Measurements from ENCODE around the gene CAPZB.
A peak's percentile ranks its signal among the peaks of the same experiment; 100 is the strongest.

Gene CAPZB

GRCh38 chr1:19454265-19455146 lies 30.8 kb downstream of the CAPZB start:
- Histone ChIP-seq H3K4me3 (ENCODE audit: low read depth, low read length) (no peak overlapping the region), H3K36me3 (replicated peaks) (peaks cover 4% of the 10 kb centered on the region), H3K27ac (no peak overlapping the region), H3K27me3 (replicated peaks) (no peaks in the 10 kb centered on the region)
- DNase-seq, result no peak
- no peak for TF ChIP-seq CTCF (IDR thresholded peaks at IDR 0.05; ENCODE audit: low read depth, low read length, missing control alignments)
- in situ Hi-C loops (cut with HindIII; ENCODE audit: low pct_ligation_motif_present, low sequenced_read_pairs), result no loop called here

GRCh38 chr1:19453741-19454201 lies 31.6 kb downstream of the CAPZB start:
- in situ Hi-C loops (cut with HindIII; ENCODE audit: low pct_ligation_motif_present, low sequenced_read_pairs), result no loop called here
- TF ChIP-seq CTCF (IDR thresholded peaks at IDR 0.05; ENCODE audit: low read depth, low read length, missing control alignments), result no peak
- no peak overlapping the region for H3K4me3 ChIP-seq (ENCODE audit: low read depth, low read length)
- DNase-seq, result no peak
- peaks cover 3% of the 10 kb centered on the region for H3K36me3 ChIP-seq (replicated peaks)
- no peak overlapping the region for H3K27ac ChIP-seq
- H3K27me3 ChIP-seq (replicated peaks), result no peaks in the 10 kb centered on the region

DNA sequence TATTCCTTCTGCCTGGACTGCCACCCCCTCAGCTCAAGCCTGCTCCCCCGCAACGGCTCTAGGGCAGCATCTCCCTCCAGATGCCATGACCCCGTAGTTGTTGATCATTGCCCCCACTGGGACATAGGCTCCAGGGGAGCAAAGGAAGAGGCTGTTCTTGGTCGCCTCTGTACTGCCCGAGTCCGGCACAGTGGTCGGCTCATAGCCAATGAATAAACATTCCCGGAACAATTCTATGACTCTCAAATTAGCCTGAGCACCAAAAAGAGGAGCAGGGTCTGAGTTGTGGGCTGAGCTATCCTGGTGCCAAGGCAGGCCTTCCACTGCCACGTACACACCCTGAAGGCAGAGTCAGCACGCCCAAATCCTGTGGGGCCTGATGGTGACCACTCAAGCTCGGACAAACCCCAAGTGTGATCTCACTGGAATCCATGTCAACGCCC lies 33.1 kb downstream of the CAPZB start:
- in situ Hi-C loops (cut with HindIII; ENCODE audit: low pct_ligation_motif_present, low sequenced_read_pairs), result no loop called here
- Histone ChIP-seq H3K36me3 (replicated peaks) (peaks cover 6% of the 10 kb centered on the region), H3K27me3 (replicated peaks) (no peaks in the 10 kb centered on the region), H3K4me3 (ENCODE audit: low read depth, low read length) (no peak overlapping the region), H3K27ac (peak overlapping the region; percentile 65)
- no peak for DNase-seq
- no peak for TF ChIP-seq CTCF (IDR thresholded peaks at IDR 0.05; ENCODE audit: low read depth, low read length, missing control alignments)

DNA sequence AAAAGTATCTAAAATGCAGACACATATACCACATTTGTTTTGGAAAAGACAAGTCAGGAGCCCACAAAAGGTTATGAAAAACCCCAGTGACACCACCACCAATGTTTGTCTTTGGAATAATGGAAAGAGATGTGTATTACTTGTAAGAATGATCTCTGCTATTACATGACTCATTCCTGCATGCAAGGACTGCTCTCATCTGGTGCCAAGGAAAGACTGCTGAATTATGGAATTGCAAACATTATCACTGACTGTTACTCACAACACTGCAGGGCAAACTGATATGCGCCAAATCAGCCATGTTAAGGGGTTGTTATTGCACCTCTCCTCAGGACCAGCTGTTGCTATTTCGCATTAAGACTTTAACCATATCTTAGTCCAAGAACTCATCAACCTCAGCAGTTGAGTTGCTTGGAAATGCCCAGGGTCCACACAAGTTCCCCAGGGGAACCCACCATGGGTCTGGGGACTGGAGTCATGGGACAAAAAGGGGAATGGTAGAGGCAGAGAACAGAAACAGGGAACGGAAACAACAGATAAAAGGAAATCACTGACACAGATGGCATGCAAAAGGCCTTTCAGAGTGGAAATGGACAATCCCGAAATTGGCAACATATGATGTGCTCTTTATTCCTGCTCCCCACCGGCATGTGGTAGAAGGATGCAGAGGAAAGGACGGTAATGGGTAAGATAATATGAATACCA lies 34.4 kb downstream of the CAPZB start:
- peak overlapping the region; percentile 78 for H3K27ac ChIP-seq
- in situ Hi-C loops (cut with HindIII; ENCODE audit: low pct_ligation_motif_present, low sequenced_read_pairs), result no loop called here
- peak; percentile 92 for DNase-seq
- peaks cover 6% of the 10 kb centered on the region for H3K36me3 ChIP-seq (replicated peaks)
- no peaks in the 10 kb centered on the region for H3K27me3 ChIP-seq (replicated peaks)
- TF ChIP-seq CTCF (IDR thresholded peaks at IDR 0.05; ENCODE audit: low read depth, low read length, missing control alignments), result no peak
- H3K4me3 ChIP-seq (ENCODE audit: low read depth, low read length), result no peak overlapping the region

DNA sequence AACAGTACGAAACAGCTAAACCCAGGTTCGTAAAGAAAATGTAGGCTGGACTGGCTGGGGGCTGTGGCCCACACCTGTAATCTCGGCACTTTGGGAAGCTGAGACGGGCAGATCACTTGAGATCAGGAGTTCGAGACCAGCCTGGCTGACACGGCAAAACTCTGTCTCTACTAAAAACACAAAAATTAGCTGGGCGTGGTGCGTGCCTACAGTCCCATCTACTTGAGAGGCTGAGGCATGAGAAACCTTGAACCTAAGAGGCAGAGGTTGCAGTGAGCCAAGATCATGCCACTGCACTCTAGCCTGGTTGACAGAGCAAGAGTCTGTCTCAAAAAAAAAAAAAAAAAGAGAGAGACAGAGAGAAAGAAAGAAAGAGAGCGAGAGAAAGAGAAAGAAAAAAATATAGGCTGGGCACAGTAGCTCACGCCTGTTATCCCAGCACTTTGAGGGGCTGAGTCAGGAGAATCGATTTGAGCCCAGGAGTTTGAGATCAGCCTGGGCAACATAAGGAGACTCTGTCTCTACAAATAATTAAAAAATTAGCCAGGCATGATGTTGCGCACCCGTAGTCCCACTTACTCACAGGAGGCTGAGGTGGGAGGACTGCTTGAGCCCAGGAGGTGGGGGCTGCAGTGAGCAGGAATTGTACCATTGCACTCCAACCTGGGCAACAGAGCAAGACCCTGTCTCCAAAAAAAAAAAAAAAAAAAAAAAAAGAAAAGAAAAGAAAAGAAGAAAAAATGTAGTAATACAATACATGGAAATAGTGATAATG lies 35.7 kb downstream of the CAPZB start:
- H3K27me3 ChIP-seq (replicated peaks), result no peaks in the 10 kb centered on the region
- DNase-seq, result no peak
- H3K36me3 ChIP-seq (replicated peaks), result peaks cover 6% of the 10 kb centered on the region
- peak overlapping the region; percentile 80 for H3K27ac ChIP-seq
- H3K4me3 ChIP-seq (ENCODE audit: low read depth, low read length), result no peak overlapping the region
- no peak for TF ChIP-seq CTCF (IDR thresholded peaks at IDR 0.05; ENCODE audit: low read depth, low read length, missing control alignments)
- in situ Hi-C loops (cut with HindIII; ENCODE audit: low pct_ligation_motif_present, low sequenced_read_pairs), result no loop called here

Data from brain microvascular endothelial cell (primary cell).